GM12874 (cell line): ENCODE data around the gene BPIFB2.

Experiments used
- TF ChIP-seq, protein P1 (sequence below): IDR thresholded peaks from 2 replicates; pipeline ENCODE4 v1.5.1; 2011; ENCODE audit warnings: low read depth, mild to moderate bottlenecking, control low read depth, low read length, moderate library complexity; ENCODE audit not compliant: insufficient read depth

BPIFB2 gene

DNA sequence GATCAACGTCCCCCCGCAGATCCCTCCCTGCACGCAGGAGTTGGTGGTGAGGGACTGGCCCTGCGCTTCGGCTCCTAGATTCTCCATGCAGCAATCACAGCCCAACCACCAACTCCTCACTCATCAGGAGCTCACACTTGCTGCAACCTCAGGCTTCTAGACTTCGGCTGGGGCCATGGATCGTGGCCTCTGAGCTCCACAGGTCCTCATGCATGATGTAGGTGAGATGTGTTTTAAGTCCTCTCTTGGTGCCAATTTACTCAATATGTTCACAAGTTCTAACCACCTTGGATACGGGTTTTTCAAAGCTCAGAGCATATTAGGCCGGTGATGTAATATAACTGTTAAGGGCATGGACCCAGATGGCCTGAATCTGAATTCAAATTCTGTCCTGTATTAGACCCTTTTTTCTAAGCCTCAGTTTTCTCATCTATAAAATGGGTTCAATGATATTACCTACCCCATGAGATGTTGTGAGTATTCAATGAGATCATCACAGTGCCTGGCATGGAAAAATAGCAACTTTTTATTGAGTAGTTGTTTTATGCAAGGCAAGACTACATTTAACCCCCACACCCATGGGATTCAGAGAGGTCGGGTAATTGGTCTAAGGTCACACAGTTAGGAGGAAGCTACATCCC lies 34.3 kb upstream of the BPIFB2 start:
- TF ChIP-seq, protein P1, sequence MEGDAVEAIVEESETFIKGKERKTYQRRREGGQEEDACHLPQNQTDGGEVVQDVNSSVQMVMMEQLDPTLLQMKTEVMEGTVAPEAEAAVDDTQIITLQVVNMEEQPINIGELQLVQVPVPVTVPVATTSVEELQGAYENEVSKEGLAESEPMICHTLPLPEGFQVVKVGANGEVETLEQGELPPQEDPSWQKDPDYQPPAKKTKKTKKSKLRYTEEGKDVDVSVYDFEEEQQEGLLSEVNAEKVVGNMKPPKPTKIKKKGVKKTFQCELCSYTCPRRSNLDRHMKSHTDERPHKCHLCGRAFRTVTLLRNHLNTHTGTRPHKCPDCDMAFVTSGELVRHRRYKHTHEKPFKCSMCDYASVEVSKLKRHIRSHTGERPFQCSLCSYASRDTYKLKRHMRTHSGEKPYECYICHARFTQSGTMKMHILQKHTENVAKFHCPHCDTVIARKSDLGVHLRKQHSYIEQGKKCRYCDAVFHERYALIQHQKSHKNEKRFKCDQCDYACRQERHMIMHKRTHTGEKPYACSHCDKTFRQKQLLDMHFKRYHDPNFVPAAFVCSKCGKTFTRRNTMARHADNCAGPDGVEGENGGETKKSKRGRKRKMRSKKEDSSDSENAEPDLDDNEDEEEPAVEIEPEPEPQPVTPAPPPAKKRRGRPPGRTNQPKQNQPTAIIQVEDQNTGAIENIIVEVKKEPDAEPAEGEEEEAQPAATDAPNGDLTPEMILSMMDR, result no peak

DNA sequence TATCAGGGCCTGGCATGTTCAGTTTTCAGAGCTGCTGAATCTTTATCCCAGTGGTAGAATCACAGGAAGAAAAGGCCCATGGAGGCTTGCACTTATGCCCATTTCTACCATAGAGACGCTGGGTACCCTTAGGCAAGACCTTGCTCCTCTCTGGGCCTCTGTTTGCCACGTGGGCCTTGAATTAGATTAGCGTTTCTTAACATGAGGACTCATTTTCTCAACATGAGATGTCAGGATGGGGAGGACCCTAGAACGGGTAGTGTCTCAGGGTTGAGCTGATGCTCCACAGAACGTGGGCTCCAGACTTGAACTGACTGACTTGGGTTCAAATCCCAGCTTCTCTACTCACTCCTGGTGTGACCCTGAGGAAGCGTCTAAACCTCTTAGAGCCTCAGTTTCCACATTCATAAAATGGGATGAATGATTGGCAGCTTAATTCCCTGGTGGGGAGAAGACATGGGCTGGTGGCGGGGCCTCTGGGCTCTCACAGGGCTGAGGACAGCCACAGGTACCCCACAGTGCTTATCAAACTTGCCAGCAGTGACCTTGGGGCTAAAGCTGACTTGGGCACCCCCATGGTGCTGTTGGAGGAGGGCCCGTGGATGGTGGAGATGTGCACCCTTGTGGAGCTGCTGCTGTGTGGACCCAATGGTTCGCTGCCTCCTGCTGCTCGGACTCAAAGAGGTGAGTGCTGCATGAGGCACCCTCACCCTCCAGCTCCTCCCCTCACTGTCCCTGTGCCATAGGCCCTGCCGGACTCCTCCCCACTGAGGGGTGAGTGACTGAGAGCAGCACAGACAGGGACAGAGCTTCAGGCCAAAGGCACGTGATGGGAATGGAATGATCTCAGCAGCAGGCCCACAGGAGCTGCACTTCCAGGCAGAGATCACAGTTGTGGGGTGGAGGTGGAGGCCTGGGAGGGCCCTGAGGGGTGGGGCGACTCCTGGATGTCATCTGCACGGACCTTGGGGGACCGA lies 31.5 kb upstream of the BPIFB2 start:
- TF ChIP-seq, protein P1, result no peak

DNA sequence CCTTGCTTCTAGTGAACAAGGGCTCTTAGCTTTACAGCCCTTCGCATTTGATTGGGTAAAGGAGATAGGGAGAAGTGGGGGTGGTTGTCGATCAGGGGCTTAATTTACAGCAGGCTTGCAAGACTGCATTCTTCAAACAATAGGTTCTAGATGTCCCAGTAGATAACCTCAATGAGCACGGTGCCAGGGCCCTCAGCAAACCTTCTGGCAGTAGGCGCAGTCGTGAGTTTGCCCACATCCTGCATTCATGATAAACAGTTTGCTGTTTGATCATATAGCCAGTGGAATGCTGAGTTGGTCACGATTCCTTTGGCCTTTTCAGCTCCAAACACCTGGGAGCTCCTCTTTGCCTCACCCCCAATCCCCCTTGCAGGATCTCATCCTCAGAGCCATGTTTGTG lies 30.8 kb upstream of the BPIFB2 start:
- TF ChIP-seq, protein P1, result no peak

DNA sequence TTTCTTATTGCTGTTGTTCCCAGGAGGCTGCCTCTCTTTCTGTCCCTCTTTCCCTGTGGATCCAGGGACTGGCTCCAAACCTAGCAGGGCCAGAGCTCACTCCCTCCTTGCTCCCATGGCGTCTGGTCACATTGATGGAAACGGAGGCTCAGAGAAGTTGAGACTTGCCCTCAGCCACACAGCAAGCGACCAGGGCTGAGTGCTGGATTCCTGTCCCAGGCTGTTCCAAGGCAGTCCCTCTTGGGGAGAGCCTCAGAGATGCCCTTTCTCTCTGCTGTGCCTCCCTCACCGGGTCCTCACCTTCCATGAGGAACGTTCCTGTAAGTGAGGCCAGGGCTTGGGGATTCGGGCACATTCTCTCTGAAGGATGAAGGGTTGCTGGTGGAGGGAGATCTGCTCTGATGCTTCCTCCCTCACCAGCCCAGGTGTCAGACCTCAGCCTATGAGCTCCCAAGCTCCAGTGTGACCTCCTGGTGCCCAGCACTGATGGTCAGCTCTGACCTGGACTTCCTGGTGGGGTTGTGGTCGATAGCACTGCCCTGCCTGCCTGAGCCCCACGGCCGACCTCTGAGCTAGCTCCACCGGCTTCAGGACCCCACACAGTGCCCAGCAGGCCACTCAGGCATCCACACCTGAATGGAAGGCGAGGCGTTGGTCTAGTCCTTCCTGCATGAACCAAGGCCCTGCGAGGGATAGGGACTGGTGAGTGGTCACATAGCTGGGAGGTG lies 30.1 kb upstream of the BPIFB2 start:
- TF ChIP-seq, protein P1, result no peak

DNA sequence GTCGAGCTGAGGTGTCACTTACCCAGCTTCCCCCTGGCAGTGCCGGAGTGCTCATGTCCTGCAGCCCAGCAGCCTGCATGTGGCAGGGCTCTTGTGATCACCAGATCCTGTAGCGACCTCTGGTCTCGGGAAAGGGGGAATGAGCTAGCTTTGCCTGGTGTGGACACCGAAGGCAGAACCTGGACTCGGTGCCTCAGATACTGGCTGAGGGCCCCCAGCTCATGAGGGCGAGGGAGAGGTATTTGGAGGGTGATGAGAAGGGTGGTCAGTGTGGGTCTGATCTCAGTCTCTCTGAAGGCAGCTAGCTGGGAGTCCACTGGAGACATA lies 29.5 kb upstream of the BPIFB2 start:
- TF ChIP-seq, protein P1, result no peak

DNA sequence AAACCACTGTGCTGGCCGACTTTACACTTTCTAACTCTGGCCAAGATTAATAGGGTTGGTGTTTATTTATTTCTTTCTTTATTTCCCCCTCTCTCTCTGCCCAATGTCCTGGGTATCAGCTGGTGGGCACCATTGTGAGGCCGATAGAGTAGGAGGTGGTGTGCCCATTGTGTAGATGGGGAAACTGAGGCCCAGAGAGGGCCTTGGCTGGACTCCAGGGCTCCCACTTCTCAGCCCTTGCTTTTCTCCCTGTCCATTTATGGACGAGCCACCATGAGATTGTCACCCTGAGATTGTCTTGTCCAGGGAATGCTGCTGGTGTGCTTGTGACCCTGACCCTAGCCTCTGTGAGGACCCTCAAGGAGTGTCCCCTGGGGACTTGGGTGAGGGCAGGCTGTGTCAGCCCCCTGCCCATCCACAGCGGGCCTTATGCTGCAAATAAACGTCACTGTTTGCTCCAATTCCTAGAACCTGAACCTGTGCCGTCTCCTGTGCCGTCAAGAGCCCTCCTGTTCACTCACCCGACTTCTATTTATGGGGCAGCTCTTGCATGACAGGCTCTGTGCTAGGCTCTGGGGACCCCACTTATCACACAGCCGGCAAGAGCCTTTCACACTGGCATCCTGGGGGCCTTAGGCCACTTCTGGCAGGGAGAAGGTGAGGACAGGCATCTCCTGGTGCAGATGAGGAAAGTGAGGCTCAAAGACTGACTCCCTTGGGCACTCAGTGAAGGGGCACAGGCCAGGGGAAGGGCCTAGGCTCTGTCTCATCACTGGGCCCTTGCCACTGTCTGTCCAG lies 28.1 kb upstream of the BPIFB2 start:
- TF ChIP-seq, protein P1, result no peak
